ENCODE data around the gene FAM114A2.
"Not testable (repeated sequence)": the region's sequence is repeated elsewhere in the genome, so short reads cannot be mapped to it uniquely, and the experiment has no call there.

DNA sequence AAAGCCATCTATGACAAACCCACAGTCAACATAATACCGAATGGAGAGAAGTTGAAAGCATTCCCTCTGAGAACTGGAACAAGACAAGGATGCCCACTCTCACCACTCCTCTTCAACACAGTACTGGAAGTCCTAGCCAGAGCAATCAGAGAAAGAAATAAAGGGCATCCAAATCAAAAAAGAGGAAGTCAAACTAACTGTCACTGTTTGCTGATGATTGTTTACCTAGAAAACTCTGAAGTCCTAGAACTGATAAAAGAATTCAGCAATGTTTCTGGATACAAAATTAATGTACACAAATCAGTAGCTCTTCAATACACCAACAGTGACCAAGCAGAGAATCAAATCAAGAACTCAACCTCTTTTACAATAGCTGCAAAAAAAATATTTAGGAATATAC, 19.8 kb downstream of the FAM114A2 start:
- TF ChIP-seq POLR2A, POLR2AphosphoS5 (IDR thresholded peaks at IDR 0.05): not testable (repeated sequence)

Data from suprapubic skin (tissue), 4 donors.